NCI-H2107 treated with DMSO at 0.1 percent for 48 hours (cell line): Measurements from ENCODE around the gene NUDT8.

ENCODE experiments used
- DNase-seq: peaks from one replicate; lab custom pipeline; 2025; ENCODE audit not compliant: unreplicated experiment; lab: John Stamatoyannopoulos, UW

NUDT8 gene

GRCh38 chr11:67629386-67630227 is at the start of gene NUDT8:
NUDT8 (minus strand) TSS chr11:67629937; CDS start chr11:67629911, 26 bp downstream.
- no peak for DNase-seq

GRCh38 chr11:67675058-67675747 is 45.5 kb upstream of the NUDT8 start:
- DNase-seq: no peak

- no peak for DNase-seq
These were observed 44.7 kb upstream of the NUDT8 start, which contains the start of gene ALDH3B2 for GRCh38 chr11:67674442-67674871. ALDH3B2 (minus strand) TSS chr11:67674623; CDS start chr11:67666935, 7,688 bp downstream.

GRCh38 chr11:67673902-67674301 is 44.2 kb upstream of the NUDT8 start:
- no peak for DNase-seq

- no peak for DNase-seq
These were observed 43.6 kb upstream of the NUDT8 start for GRCh38 chr11:67673358-67673757.

GRCh38 chr11:67671211-67671520 is 41.4 kb upstream of the NUDT8 start:
- no peak for DNase-seq

- no peak for DNase-seq
These were observed 40.8 kb upstream of the NUDT8 start for GRCh38 chr11:67670316-67671210.

GRCh38 chr11:67668192-67668551 is 38.4 kb upstream of the NUDT8 start:
- DNase-seq: no peak

- no peak for DNase-seq
These were observed 37.9 kb upstream of the NUDT8 start for GRCh38 chr11:67667490-67668191.

- DNase-seq: no peak
These were observed 37.1 kb upstream of the NUDT8 start for GRCh38 chr11:67666676-67667489.

GRCh38 chr11:67666303-67666645 is 36.5 kb upstream of the NUDT8 start:
- no peak for DNase-seq

- no peak for DNase-seq
These were observed 36.0 kb upstream of the NUDT8 start for GRCh38 chr11:67665541-67666302.

- no peak for DNase-seq
These were observed 35.2 kb upstream of the NUDT8 start for GRCh38 chr11:67664696-67665540.

- DNase-seq: no peak
These were observed 34.5 kb upstream of the NUDT8 start for GRCh38 chr11:67664213-67664585.

GRCh38 chr11:67663532-67664212 is 33.9 kb upstream of the NUDT8 start:
- DNase-seq: no peak

GRCh38 chr11:67662835-67663531 is 33.2 kb upstream of the NUDT8 start:
- DNase-seq: no peak

GRCh38 chr11:67662142-67662834 is 32.6 kb upstream of the NUDT8 start:
- no peak for DNase-seq
